Glutamatergic neuron (in vitro differentiated cells): Measurements from ENCODE around the gene POMGNT1. TPM values are rescaled to one million over a fixed set of nuclear protein-coding genes. Genes with fewer than 3 reads are reported as not detected.

ENCODE experiments used
- DNase-seq: peaks from one replicate; pipeline ENCODE4 v3.0.0; 2022
- H3K27ac Mint-ChIP-seq: one replicate; pipeline ENCODE4 v1.8.0; 2020; ENCODE audit warnings: mild to moderate bottlenecking, mixed read lengths, inconsistent platforms; ENCODE audit not compliant: unreplicated experiment
- H3K27me3 Mint-ChIP-seq: one replicate; pipeline ENCODE4 v1.8.0; 2020; ENCODE audit warnings: mild to moderate bottlenecking, moderate library complexity, mixed read lengths, inconsistent platforms; ENCODE audit not compliant: unreplicated experiment
- H3K36me3 Mint-ChIP-seq: one replicate; pipeline ENCODE4 v1.8.0; 2020; ENCODE audit warnings: mild to moderate bottlenecking, mixed read lengths, inconsistent platforms; ENCODE audit not compliant: unreplicated experiment
- H3K4me1 Mint-ChIP-seq: one replicate; pipeline ENCODE4 v1.8.0; 2020; ENCODE audit warnings: mild to moderate bottlenecking, low read depth, mixed read lengths, inconsistent platforms; ENCODE audit not compliant: unreplicated experiment
- H3K4me3 Mint-ChIP-seq: one replicate; pipeline ENCODE4 v1.8.0; 2020; ENCODE audit warnings: mild to moderate bottlenecking, mixed read lengths, inconsistent platforms; ENCODE audit not compliant: unreplicated experiment
- H3K9me3 Mint-ChIP-seq: one replicate; pipeline ENCODE4 v1.8.0; 2020; ENCODE audit warnings: mild to moderate bottlenecking, moderate library complexity, mixed read lengths, inconsistent platforms; ENCODE audit not compliant: unreplicated experiment
- CTCF ChIP-seq: fragments of 200-600 bp; sonication (generic); IDR thresholded peaks from one replicate; pipeline ENCODE4 v1.5.0; 2021; ENCODE audit not compliant: partially characterized antibody, unreplicated experiment
- total RNA-seq: library from RNA; stranded (reverse); fragmentation: NEBNext Ultra II Directional; extraction: Animal tissue kit (Norgen Biotek cat#: 25700); gene quantifications from one replicate; pipeline ENCODE4 v1.2.1, GENCODE V29; 2021; ENCODE audit not compliant: unreplicated experiment

The POMGNT1 gene
- total RNA-seq, 1 donor from 2014 or later = 70.2 TPM

- DNase-seq = no peak
- Mint-ChIP-seq H3K36me3 (no peaks in the 10 kb centered on the region), H3K27ac (no peak overlapping the region), H3K27me3 (peaks cover 9% of the 10 kb centered on the region), H3K9me3 (peaks cover 2% of the 10 kb centered on the region), H3K4me1 (peaks cover 2% of the 10 kb centered on the region), H3K4me3 (no peak overlapping the region)
- TF ChIP-seq CTCF = no peak
These were observed 24.8 kb downstream of the POMGNT1 start for GRCh38 chr1:46173361-46173856.

- Mint-ChIP-seq H3K27ac (no peak overlapping the region), H3K27me3 (peaks cover 10% of the 10 kb centered on the region), H3K9me3 (peaks cover 2% of the 10 kb centered on the region), H3K4me1 (peaks cover 2% of the 10 kb centered on the region), H3K36me3 (no peaks in the 10 kb centered on the region), H3K4me3 (peak overlapping the region; percentile 20)
- TF ChIP-seq CTCF = no peak
- DNase-seq = no peak
These were observed 25.9 kb downstream of the POMGNT1 start for GRCh38 chr1:46172321-46172720.

- no peaks in the 10 kb centered on the region for H3K36me3 Mint-ChIP-seq
- peaks cover 2% of the 10 kb centered on the region for H3K9me3 Mint-ChIP-seq
- no peak for TF ChIP-seq CTCF
- no peak for DNase-seq
- H3K27ac Mint-ChIP-seq = no peak overlapping the region
- H3K4me3 Mint-ChIP-seq = peak overlapping the region; percentile 20
- peaks cover 2% of the 10 kb centered on the region for H3K4me1 Mint-ChIP-seq
- H3K27me3 Mint-ChIP-seq = peaks cover 10% of the 10 kb centered on the region
These were observed 26.4 kb downstream of the POMGNT1 start for GRCh38 chr1:46171871-46172270.

- H3K27me3 Mint-ChIP-seq = peaks cover 11% of the 10 kb centered on the region
- H3K4me3 Mint-ChIP-seq = no peak overlapping the region
- H3K9me3 Mint-ChIP-seq = peaks cover 2% of the 10 kb centered on the region
- H3K4me1 Mint-ChIP-seq = peaks cover 2% of the 10 kb centered on the region
- TF ChIP-seq CTCF = no peak
- no peaks in the 10 kb centered on the region for H3K36me3 Mint-ChIP-seq
- DNase-seq = no peak
- H3K27ac Mint-ChIP-seq = no peak overlapping the region
These were observed 26.9 kb downstream of the POMGNT1 start for GRCh38 chr1:46171351-46171750.

- DNase-seq = no peak
- no peak for TF ChIP-seq CTCF
- H3K4me1 Mint-ChIP-seq = peaks cover 2% of the 10 kb centered on the region
- H3K27me3 Mint-ChIP-seq = peaks cover 14% of the 10 kb centered on the region
- H3K4me3 Mint-ChIP-seq = no peak overlapping the region
- H3K27ac Mint-ChIP-seq = no peak overlapping the region
- peaks cover 2% of the 10 kb centered on the region for H3K9me3 Mint-ChIP-seq
- H3K36me3 Mint-ChIP-seq = no peaks in the 10 kb centered on the region
These were observed 28.3 kb downstream of the POMGNT1 start for GRCh38 chr1:46169811-46170454.
